HG03159 (cell line): ENCODE measurements around the gene CPNE8.
"Not testable (repeated sequence)": the region's sequence is repeated elsewhere in the genome, so short reads cannot be mapped to it uniquely, and the experiment has no call there.

Source experiments
- ATAC-seq: cut with Tn5 transposase; IDR thresholded peaks from one replicate; pipeline ENCODE4 v1.9.1; 2021; ENCODE audit warnings: mild to moderate bottlenecking, moderate library complexity; ENCODE audit not compliant: unreplicated experiment

Gene CPNE8

GRCh38 chr12:38744041-38744440 is 161.3 kb downstream of the CPNE8 start:
- ATAC-seq, result no peak

- ATAC-seq, result not testable (repeated sequence)
Observed at GRCh38 chr12:38742496-38742895, 162.9 kb downstream of the CPNE8 start.

- no peak for ATAC-seq
Observed at GRCh38 chr12:38736821-38737220, 168.6 kb downstream of the CPNE8 start.

DNA sequence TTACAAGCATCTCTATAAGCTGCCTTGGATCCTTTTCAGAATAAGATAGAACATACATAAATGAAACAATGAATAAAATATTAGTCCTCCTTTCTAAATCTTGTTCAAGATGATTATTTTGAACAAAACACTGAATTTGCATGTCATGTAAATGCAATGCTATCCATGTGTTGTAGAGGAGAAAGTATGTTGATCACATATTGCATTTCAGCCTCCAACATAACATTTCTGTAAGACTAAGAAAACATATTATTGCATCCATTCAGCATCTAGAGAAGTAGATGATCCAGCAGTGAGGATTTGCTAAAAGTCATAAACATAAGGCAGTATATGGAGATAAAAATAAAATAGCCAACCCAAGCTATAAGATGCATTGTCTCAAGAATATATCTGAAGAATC is 172.6 kb downstream of the CPNE8 start:
- ATAC-seq, result no peak

DNA sequence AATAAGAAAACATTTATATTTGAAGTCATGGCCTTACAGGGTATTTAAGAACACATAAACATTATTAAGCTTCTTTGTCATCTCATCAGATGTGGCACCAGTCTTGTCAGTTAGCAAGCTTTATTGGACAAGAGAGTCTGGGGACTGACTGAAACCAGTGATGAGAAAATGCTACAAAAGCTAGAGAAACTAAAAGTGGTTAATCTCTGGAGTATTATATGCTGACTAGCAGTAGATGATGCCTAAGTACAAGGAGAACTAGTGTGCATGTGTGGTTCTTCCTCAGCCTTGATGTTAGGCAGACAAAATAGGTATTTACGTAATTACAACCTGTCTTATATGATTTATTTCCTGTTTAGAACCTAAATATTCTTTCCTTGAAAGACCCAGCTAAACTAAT is 176.5 kb downstream of the CPNE8 start:
- ATAC-seq, result no peak

DNA sequence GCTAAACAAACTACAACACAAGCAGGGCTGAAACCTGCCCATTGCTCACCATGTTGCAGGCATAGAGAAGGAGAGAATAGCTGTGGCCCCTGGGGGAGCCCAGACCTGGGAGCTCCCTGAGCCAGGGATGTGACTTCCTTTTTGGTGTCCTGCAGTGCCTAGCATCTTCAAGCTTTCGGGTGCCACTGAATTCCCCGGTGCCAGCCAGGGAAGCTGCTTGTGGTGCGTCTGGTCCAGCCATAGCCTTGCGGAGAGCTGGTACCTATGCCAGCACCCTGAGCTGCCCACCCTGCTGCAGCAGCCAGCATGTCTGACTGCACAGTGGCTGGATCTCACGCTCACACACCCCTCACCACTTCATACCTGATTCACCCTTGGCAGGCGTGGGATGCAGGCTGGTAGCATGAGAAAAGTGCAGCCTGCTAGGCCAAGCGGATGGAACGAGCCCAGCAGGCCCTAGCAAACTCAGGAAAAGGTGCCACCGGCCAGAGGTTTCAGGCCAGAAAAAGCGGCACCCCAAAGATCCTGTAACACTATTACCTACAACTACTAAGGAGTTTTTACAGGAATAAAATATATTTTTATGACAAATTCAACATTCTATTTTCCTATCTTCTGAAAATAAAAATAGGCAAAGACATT is 183.7 kb downstream of the CPNE8 start:
- no peak for ATAC-seq

- ATAC-seq, result no peak
Observed at GRCh38 chr12:38720661-38721060, 184.7 kb downstream of the CPNE8 start.

DNA sequence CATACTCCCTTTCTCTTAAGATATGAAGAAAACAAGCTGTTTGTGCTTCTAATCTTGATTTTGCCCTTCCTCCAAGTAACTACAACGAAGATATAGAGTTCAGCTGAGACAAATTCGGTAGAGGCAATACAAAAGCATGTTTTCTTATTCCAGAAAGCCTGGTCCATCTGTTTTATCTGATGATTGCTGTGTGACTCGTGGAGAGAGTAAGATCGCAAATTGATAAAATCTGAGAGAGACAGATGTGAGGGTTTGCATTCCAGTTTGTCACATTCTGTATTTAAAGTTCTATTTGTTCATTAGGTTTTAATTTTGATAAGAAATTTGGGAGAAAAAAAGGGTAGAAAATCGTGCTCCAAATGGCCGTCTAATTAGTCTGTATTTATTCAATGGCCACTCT is 192.1 kb downstream of the CPNE8 start:
- no peak for ATAC-seq

- peak; percentile 90 for ATAC-seq
Observed at GRCh38 chr12:38711054-38711453, 194.3 kb downstream of the CPNE8 start.

DNA sequence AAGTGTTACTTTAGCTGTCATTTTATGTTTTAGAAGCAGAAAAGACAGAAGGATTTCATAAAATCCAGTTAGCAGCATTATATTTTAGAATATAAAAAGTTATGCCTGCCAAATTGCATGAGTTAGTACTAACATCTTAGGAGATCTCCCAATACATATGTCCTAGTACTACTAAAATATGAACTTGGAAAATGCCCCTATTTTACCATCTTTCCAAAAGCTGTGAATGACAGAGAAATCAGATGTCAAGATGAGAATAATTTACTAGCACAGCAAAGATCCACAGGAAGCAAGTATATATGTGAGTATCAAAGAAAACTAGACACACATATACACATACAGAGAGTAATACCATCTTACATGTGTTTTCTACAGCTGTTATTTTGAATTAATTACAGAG is 196.9 kb downstream of the CPNE8 start:
- no peak for ATAC-seq

DNA sequence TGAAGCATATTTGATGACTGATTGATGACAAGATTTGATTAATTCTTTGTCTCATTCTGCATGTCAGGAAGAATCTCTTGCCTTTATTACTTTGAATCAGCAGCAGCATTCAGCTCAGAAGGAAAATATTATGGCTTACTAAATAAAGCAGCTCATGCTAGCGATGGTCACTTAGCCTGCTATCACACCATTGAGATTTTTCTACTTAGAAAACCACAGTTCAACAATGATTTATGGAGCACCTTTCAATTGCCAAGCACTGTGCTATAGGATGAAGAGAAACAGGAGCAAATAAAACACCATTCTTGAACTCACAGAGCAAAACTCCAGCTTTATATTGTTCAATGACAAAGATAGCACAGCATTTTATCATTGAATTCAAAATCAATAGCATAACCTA is 197.7 kb downstream of the CPNE8 start:
- ATAC-seq, result no peak

DNA sequence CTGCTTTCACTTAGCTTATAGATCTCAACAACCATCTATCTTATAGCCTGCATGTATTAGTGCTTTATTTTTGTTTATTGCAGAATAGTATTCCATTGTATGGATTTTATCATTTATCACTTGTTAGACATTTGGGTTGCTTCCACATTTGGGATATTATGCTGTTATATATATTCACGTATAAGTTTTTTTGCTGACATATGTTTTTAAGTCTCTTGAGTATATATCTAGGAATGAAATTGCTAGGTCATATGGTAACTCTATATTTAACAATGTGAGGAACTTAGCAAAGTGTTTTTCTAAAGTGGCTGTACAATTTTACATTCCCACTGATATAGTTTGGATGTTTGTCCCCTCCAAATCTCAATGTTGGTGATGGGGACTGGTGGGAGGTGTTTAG is 208.1 kb downstream of the CPNE8 start:
- ATAC-seq, result no peak

GRCh38 chr12:38695057-38695456 is 210.3 kb downstream of the CPNE8 start:
- no peak for ATAC-seq

DNA sequence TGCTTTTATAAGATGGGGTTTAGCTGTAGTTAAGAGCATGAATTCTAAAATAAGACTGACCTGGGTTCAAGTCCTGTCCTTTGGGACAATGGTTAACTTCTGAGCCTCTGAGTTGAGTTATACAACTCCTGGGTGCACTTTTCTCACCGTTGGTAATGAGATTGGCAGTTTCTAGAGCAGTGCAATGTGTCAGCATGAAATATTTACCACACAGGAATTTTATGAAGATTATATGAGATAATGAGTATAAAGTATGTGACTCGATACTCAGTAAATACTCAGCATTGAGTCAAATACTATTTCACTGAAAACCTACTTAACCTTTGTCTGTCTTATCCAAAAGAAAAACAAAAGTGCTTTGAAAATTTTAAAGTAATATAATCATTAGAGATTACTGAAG is 214.2 kb downstream of the CPNE8 start:
- no peak for ATAC-seq

GRCh38 chr12:38690646-38691045 is 214.7 kb downstream of the CPNE8 start:
- no peak for ATAC-seq

GRCh38 chr12:38689704-38690103 is 215.7 kb downstream of the CPNE8 start:
- no peak for ATAC-seq

DNA sequence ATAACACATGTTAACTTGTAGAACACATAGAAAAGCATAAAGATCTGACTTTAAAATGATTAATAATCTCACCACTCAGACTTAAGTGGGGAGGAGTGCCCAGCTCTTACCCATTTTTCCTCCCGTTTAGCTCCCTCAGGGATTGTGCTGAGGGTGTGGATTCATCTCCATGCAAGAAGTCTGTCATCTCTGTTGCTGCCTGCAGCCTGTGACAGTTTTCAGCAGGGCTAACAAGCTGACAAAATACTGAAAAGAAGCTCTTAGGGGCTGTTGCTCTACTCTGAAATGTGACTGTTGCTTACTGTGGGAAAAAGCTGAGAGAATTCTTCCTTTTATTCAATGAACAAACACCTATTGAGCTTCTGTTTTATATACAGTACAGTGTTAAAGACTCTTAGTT is 216.2 kb downstream of the CPNE8 start:
- ATAC-seq, result no peak

GRCh38 chr12:38682521-38682920 is 222.9 kb downstream of the CPNE8 start:
- ATAC-seq, result no peak

- no peak for ATAC-seq
Observed at GRCh38 chr12:38669530-38669929, 235.9 kb downstream of the CPNE8 start.

- no peak for ATAC-seq
Observed at GRCh38 chr12:38669081-38669480, 236.3 kb downstream of the CPNE8 start.

DNA sequence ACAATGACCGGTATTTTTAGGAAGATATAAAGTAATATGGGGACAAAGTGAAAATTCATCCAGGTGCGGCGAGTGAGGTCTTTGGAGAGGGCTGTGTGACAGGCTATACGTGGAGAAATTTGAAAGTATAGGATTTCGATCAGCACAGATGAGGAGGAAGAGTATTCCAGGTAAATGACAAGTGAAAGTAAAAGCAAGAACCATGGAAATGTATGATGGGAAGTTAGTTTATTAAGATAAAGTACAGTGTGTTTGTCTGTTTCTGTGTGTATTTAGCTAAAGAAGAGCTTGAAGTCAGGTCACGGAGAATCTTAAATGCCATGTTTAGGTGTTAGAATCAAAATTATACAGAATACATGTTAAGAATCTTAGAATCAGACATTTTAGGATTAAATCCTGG is 239.0 kb downstream of the CPNE8 start:
- ATAC-seq, result no peak

- ATAC-seq, result peak; percentile 90
Observed at GRCh38 chr12:38664661-38665269, 240.6 kb downstream of the CPNE8 start.

- ATAC-seq, result no peak
Observed at GRCh38 chr12:38662829-38663228, 242.6 kb downstream of the CPNE8 start.
